Thoracic aorta (tissue), 2 donors: Measurements from ENCODE around the gene DDX3X. TPM values are rescaled to one million over a fixed set of nuclear protein-coding genes. Genes with fewer than 3 reads are reported as not detected.
"Not testable (repeated sequence)": the region's sequence is repeated elsewhere in the genome, so short reads cannot be mapped to it uniquely, and the experiment has no call there.

Source experiments
- ATAC-seq: fragments of 150-250 bp; one replicate; pipeline ENCODE4 v1.8.0; 2017; ENCODE audit warnings: low read depth; ENCODE audit not compliant: insufficient number of reproducible peaks, low FRiP score
- DNase-seq: peaks from one replicate; pipeline ENCODE4 v3.0.0-alpha.2; 2020; ENCODE audit warnings: low spot score
- H3K27ac ChIP-seq, 2 donors: fragments of 200-600 bp; sonication (generic); 1 replicate in 1 of 2; 2 replicates in 1 of 2; pipeline ENCODE4 v1.5.1; 2016; ENCODE audit warnings: mild to moderate bottlenecking in 2 of 2, moderate library complexity in 2 of 2
- H3K27me3 ChIP-seq: fragments of 200-600 bp; sonication (generic); replicated peaks from 2 replicates; pipeline ENCODE4 v1.6.0; 2016; ENCODE audit warnings: mild to moderate bottlenecking; ENCODE audit not compliant: insufficient read depth
- H3K36me3 ChIP-seq: fragments of 200-600 bp; sonication (generic); one replicate; pipeline ENCODE4 v1.5.1; 2016
- H3K4me1 ChIP-seq, 2 donors: fragments of 200-600 bp; sonication (generic); 1 replicate in 1 of 2; 2 replicates in 1 of 2; pipeline versions ENCODE4 v1.5.1 to v1.6.0; 2016; ENCODE audit warnings: low read depth in 2 of 2, mild to moderate bottlenecking in 1 of 2; ENCODE audit not compliant: control insufficient read depth in 1 of 2
- H3K4me3 ChIP-seq: fragments of 200-600 bp; sonication (generic); 2 replicates; pipeline ENCODE4 v1.5.1; 2016; ENCODE audit warnings: mild to moderate bottlenecking
- H3K9me3 ChIP-seq: fragments of 200-600 bp; sonication (generic); 2 replicates; pipeline ENCODE4 v1.5.1; 2016
- CTCF ChIP-seq: fragments of 200-600 bp; sonication (generic); IDR thresholded peaks from one replicate; pipeline ENCODE4 v1.5.1; 2019; ENCODE audit warnings: antibody characterized with exemption
- total RNA-seq, 2 donors: library from RNA; depleted of rRNA; stranded (reverse); fragments of >200 nt; gene quantifications; one replicate each; pipeline versions ENCODE4 v1.1.0 to v1.2.3, GENCODE V29; 2016

Gene DDX3X
- total RNA-seq, 2 donors from 2014 or later, result 172 to 320 TPM

GRCh38 chrX:41407816-41408215 is 73.9 kb downstream of the DDX3X start:
- Histone ChIP-seq H3K36me3 (no peaks in the 10 kb centered on the region), H3K4me1 (no peaks in the 10 kb centered on the region), H3K4me3 (no peak overlapping the region), H3K9me3 (no peaks in the 10 kb centered on the region), H3K27ac (no peak overlapping the region), H3K27me3 (no peaks in the 10 kb centered on the region)
- TF ChIP-seq CTCF, result no peak
- ATAC-seq, result no peak
- DNase-seq, result no peak

- no peak for ATAC-seq
- no peak overlapping the region for H3K27ac ChIP-seq
- H3K4me1 ChIP-seq, result no peaks in the 10 kb centered on the region
- H3K4me3 ChIP-seq, result no peak overlapping the region
- no peaks in the 10 kb centered on the region for H3K9me3 ChIP-seq
- H3K36me3 ChIP-seq, result no peaks in the 10 kb centered on the region
- no peaks in the 10 kb centered on the region for H3K27me3 ChIP-seq
- TF ChIP-seq CTCF, result no peak
- DNase-seq, result no peak
Observed at GRCh38 chrX:41408576-41408975, 74.6 kb downstream of the DDX3X start.

GRCh38 chrX:41409006-41409405 is 75.0 kb downstream of the DDX3X start:
- H3K9me3 ChIP-seq, result no peaks in the 10 kb centered on the region
- H3K27me3 ChIP-seq, result no peaks in the 10 kb centered on the region
- no peak overlapping the region for H3K27ac ChIP-seq
- H3K36me3 ChIP-seq, result no peaks in the 10 kb centered on the region
- no peak overlapping the region for H3K4me3 ChIP-seq
- H3K4me1 ChIP-seq, result no peaks in the 10 kb centered on the region
- TF ChIP-seq CTCF, result no peak
- DNase-seq, result no peak
- no peak for ATAC-seq

GRCh38 chrX:41411222-41411621 is 77.3 kb downstream of the DDX3X start:
- H3K4me1 ChIP-seq, ATAC-seq, H3K27me3 ChIP-seq, H3K36me3 ChIP-seq, H3K4me3 ChIP-seq, DNase-seq, H3K9me3 ChIP-seq, H3K27ac ChIP-seq: not testable (repeated sequence)

GRCh38 chrX:41412261-41413081 is 78.5 kb downstream of the DDX3X start:
- Histone ChIP-seq H3K4me1 (no peaks in the 10 kb centered on the region), H3K27ac (no peak overlapping the region), H3K4me3 (no peak overlapping the region), H3K9me3 (no peaks in the 10 kb centered on the region), H3K27me3 (no peaks in the 10 kb centered on the region), H3K36me3 (no peaks in the 10 kb centered on the region)
- DNase-seq, result no peak
- no peak for ATAC-seq
- TF ChIP-seq CTCF, result no peak

Other genes with a start within 250 kb of the DDX3X start
- gene USP9X, start 248.7 kb upstream of the DDX3X start, total RNA-seq, result 10 to 100 TPM; 81.4 to 87.8 TPM
- gene NYX, start 113.2 kb downstream of the DDX3X start, total RNA-seq, result not detected